H9 (cell line): ENCODE measurements around the gene SIK2. TPM values are rescaled to one million over a fixed set of nuclear protein-coding genes. Genes with fewer than 3 reads are reported as not detected.

Source experiments
- DNase-seq: peaks from one replicate; pipeline ENCODE4 v3.0.0-alpha.2; 2017
- H2AFZ ChIP-seq: one replicate; pipeline ENCODE4 v1.6.1; 2013; ENCODE audit warnings: mild to moderate bottlenecking, low read length, control low read depth, moderate library complexity
- H2AK5ac ChIP-seq: 2 replicates; pipeline ENCODE4 v1.6.1; 2013; ENCODE audit warnings: low read length, control low read depth, mixed read lengths; ENCODE audit not compliant: insufficient read length
- H2BK120ac ChIP-seq: one replicate; pipeline ENCODE4 v1.6.1; 2013; ENCODE audit warnings: low read depth, mild to moderate bottlenecking, low read length, control low read depth, inconsistent platforms; ENCODE audit not compliant: poor library complexity, severe bottlenecking
- H2BK12ac ChIP-seq: 2 replicates; pipeline ENCODE4 v1.6.1; 2013; ENCODE audit warnings: low read length, control low read depth, mixed read lengths, low read depth; ENCODE audit not compliant: insufficient read length
- H2BK15ac ChIP-seq: 2 replicates; pipeline ENCODE4 v1.6.1; 2013; ENCODE audit warnings: low read depth, low read length, control low read depth
- H2BK20ac ChIP-seq: one replicate; pipeline ENCODE4 v1.6.1; 2013; ENCODE audit warnings: low read depth, mild to moderate bottlenecking, low read length, control low read depth, inconsistent platforms; ENCODE audit not compliant: poor library complexity, severe bottlenecking
- H2BK5ac ChIP-seq: 2 replicates; pipeline ENCODE4 v1.6.1; 2013; ENCODE audit warnings: low read length, control low read depth, mixed read lengths; ENCODE audit not compliant: insufficient read length
- H3K14ac ChIP-seq: 2 replicates; pipeline ENCODE4 v1.6.1; 2013; ENCODE audit warnings: low read length, control low read depth; ENCODE audit not compliant: insufficient read depth
- H3K18ac ChIP-seq: 2 replicates; pipeline ENCODE4 v1.6.1; 2013; ENCODE audit warnings: low read depth, mild to moderate bottlenecking, mixed read lengths, low read length, control low read depth; ENCODE audit not compliant: insufficient read length
- H3K23ac ChIP-seq: 2 replicates; pipeline ENCODE4 v1.6.1; 2013; ENCODE audit warnings: low read length, control low read depth, mixed read lengths, low read depth; ENCODE audit not compliant: insufficient read length
- H3K23me2 ChIP-seq: 2 replicates; pipeline ENCODE4 v1.6.1; 2013; ENCODE audit warnings: low read depth, mild to moderate bottlenecking, mixed read lengths, low read length, control low read depth; ENCODE audit not compliant: insufficient read length, poor library complexity, severe bottlenecking
- H3K27ac ChIP-seq: 2 replicates; pipeline ENCODE4 v1.5.1; 2013; ENCODE audit warnings: low read length, control low read depth, mixed read lengths, low read depth; ENCODE audit not compliant: insufficient read length
- H3K27me3 ChIP-seq: 2 replicates; pipeline ENCODE4 v1.6.1; 2013; ENCODE audit warnings: low read length, control low read depth, inconsistent platforms; ENCODE audit not compliant: insufficient read depth
- H3K4ac ChIP-seq: 2 replicates; pipeline ENCODE4 v1.6.1; 2013; ENCODE audit warnings: low read depth, mild to moderate bottlenecking, control low read depth, inconsistent platforms, low read length, moderate library complexity
- H3K4me1 ChIP-seq: 2 replicates; pipeline ENCODE4 v1.6.1; 2013; ENCODE audit warnings: low read length, control low read depth, inconsistent platforms; ENCODE audit not compliant: insufficient read depth
- H3K4me2 ChIP-seq: 2 replicates; pipeline ENCODE4 v1.6.1; 2013; ENCODE audit warnings: low read length, control low read depth, mixed read lengths; ENCODE audit not compliant: insufficient read length, insufficient read depth
- H3K56ac ChIP-seq: 2 replicates; pipeline ENCODE4 v1.6.1; 2013; ENCODE audit warnings: low read depth, mild to moderate bottlenecking, mixed read lengths, low read length, control low read depth; ENCODE audit not compliant: insufficient read length
- H3K79me1 ChIP-seq: 2 replicates; pipeline ENCODE4 v1.6.1; 2013; ENCODE audit warnings: low read depth, mild to moderate bottlenecking, moderate library complexity, low read length, control low read depth, inconsistent platforms; ENCODE audit not compliant: insufficient read depth, poor library complexity, severe bottlenecking
- H3K79me2 ChIP-seq: 2 replicates; pipeline ENCODE4 v1.6.1; 2013; ENCODE audit warnings: low read length, control low read depth, inconsistent platforms; ENCODE audit not compliant: insufficient read depth
- H3K9ac ChIP-seq: 2 replicates; pipeline ENCODE4 v1.6.1; 2013; ENCODE audit warnings: low read length, control low read depth, mixed read lengths; ENCODE audit not compliant: insufficient read length; ENCODE audit errors: extremely low read depth
- H3K9me3 ChIP-seq: one replicate; pipeline ENCODE4 v1.6.1; 2013; ENCODE audit warnings: low read depth, low read length, inconsistent platforms; ENCODE audit not compliant: control insufficient read depth
- H3T11ph ChIP-seq: one replicate; pipeline ENCODE4 v1.6.1; 2013; ENCODE audit warnings: mild to moderate bottlenecking, low read length, control low read depth, inconsistent platforms
- H4K20me1 ChIP-seq: one replicate; pipeline ENCODE4 v1.6.1; 2013; ENCODE audit not compliant: control insufficient read depth, insufficient read length, insufficient read depth
- H4K5ac ChIP-seq: 2 replicates; pipeline ENCODE4 v1.6.1; 2013; ENCODE audit warnings: low read depth, mild to moderate bottlenecking, mixed read lengths, low read length, control low read depth; ENCODE audit not compliant: insufficient read length
- H4K8ac ChIP-seq: replicated peaks from 2 replicates; pipeline ENCODE4 v1.6.1; 2013; ENCODE audit warnings: low read length, control low read depth, mixed read lengths, low read depth; ENCODE audit not compliant: insufficient read length
- H4K91ac ChIP-seq: 2 replicates; pipeline ENCODE4 v1.6.1; 2013; ENCODE audit warnings: low read depth, mild to moderate bottlenecking, moderate library complexity, mixed read lengths, low read length, control low read depth; ENCODE audit not compliant: insufficient read length
- H3K27ac Mint-ChIP-seq, 3 experiments: 2 replicates in 2 of 3; 3 replicates in 1 of 3; pipeline ENCODE4 v1.8.0; 2020 to 2021; ENCODE audit warnings: mixed read lengths in 3 of 3, mild to moderate bottlenecking in 1 of 3, moderate library complexity in 1 of 3
- H3K27me3 Mint-ChIP-seq: 2 replicates; pipeline ENCODE4 v1.8.0; 2021; ENCODE audit warnings: low read depth, mild to moderate bottlenecking, moderate library complexity, mixed read lengths
- H3K36me3 Mint-ChIP-seq, 3 experiments: 2 replicates in 2 of 3; 3 replicates in 1 of 3; pipeline ENCODE4 v1.8.0; 2020 to 2021; ENCODE audit warnings: low read depth in 3 of 3, mixed read lengths in 3 of 3; ENCODE audit not compliant: insufficient read depth in 1 of 3
- H3K4me1 Mint-ChIP-seq, 2 experiments: 2 replicates each; pipeline ENCODE4 v1.8.0; 2020; ENCODE audit warnings: mixed read lengths in 2 of 2
- H3K4me3 Mint-ChIP-seq, 2 experiments: 2 replicates in 1 of 2; 3 replicates in 1 of 2; pipeline ENCODE4 v1.8.0; 2020 to 2021; ENCODE audit warnings: mild to moderate bottlenecking in 2 of 2, mixed read lengths in 2 of 2, moderate library complexity in 1 of 2
- H3K9me3 Mint-ChIP-seq, 2 experiments: 2 replicates in 1 of 2; 3 replicates in 1 of 2; pipeline ENCODE4 v1.8.0; 2020; ENCODE audit warnings: mild to moderate bottlenecking in 2 of 2, mixed read lengths in 2 of 2, moderate library complexity in 1 of 2
- WGBS: extraction: QIAGEN DNeasy Blood & Tissue Kit; methylation state at CpG from one replicate; pipeline ENCODE4 v1.1.7; 2013; ENCODE audit warnings: missing lambda C conversion rate, low lambda C conversion rate, mixed read lengths; ENCODE audit not compliant: insufficient read length; ENCODE audit errors: extremely low coverage; 5-methylcytosine and 5-hydroxymethylcytosine counted together
- total RNA-seq: library from RNA; stranded (reverse); gene quantifications from 2 replicates; pipeline ENCODE4 v1.2.1, GENCODE V29; 2021
- TF ChIP-seq, protein P1 (sequence below): fragments of 200-600 bp; sonication (generic); conservative IDR thresholded peaks from 3 replicates; pipeline ENCODE4 v1.8.0; 2021; ENCODE audit warnings: antibody characterized with exemption, mild to moderate bottlenecking

Gene SIK2
- total RNA-seq, 1 experiment from 2014 or later = 7.5 TPM

DNA sequence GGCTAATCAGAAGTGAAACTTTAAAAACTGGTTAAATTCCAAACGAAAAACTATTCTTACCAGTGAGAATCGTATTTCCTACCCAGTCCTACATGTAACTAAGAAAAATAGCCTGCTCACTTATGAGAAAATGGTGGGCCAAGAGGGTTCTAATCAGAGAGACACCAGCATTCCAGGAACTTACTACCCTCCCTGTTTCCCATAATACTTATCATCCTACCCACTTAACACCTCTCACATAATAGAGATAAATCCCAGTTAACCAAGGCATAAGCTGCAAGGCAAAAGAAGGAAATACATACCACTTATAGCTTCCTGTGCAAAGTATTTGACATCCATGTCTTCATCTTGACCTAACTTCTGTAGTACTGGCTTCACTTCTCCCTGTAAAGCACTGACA lies 139.5 kb downstream of the SIK2 start:
- Histone ChIP-seq H3K27me3 (no peaks in the 10 kb centered on the region), H3K27ac (no peak overlapping the region), H2BK12ac (no peak overlapping the region), H4K91ac (no peak overlapping the region), H3K79me2 (no peaks in the 10 kb centered on the region), H3K79me1 (no peaks in the 10 kb centered on the region), H2AFZ (no peak overlapping the region), H3K9me3 (no peaks in the 10 kb centered on the region), H3K14ac (no peak overlapping the region), H3K56ac (no peak overlapping the region), H2BK15ac (no peak overlapping the region), H3T11ph (no peak overlapping the region), H2BK5ac (no peak overlapping the region), H4K5ac (no peak overlapping the region), H2BK20ac (no peak overlapping the region), H2AK5ac (no peak overlapping the region), H4K8ac (no peak overlapping the region), H2BK120ac (no peak overlapping the region), H3K4me1 (no peaks in the 10 kb centered on the region), H3K4ac (no peak overlapping the region), H3K23me2 (no peaks in the 10 kb centered on the region), H3K9ac (no peak overlapping the region), H3K18ac (no peak overlapping the region), H3K4me2 (no peak overlapping the region), H3K23ac (no peak overlapping the region), H4K20me1 (no peaks in the 10 kb centered on the region)
- Mint-ChIP-seq H3K4me1 (peaks cover 20 to 21% of the 10 kb centered on the region in 2 experiments), H3K27ac (no peak overlapping the region), H3K27me3 (no peaks in the 10 kb centered on the region), H3K36me3 (peaks cover 23 to 64% (median 38%) of the 10 kb centered on the region in 3 experiments; a peak in 6 of 7 replicates), H3K9me3 (no peaks in the 10 kb centered on the region), H3K4me3 (no peak overlapping the region)
- TF ChIP-seq, protein P1, sequence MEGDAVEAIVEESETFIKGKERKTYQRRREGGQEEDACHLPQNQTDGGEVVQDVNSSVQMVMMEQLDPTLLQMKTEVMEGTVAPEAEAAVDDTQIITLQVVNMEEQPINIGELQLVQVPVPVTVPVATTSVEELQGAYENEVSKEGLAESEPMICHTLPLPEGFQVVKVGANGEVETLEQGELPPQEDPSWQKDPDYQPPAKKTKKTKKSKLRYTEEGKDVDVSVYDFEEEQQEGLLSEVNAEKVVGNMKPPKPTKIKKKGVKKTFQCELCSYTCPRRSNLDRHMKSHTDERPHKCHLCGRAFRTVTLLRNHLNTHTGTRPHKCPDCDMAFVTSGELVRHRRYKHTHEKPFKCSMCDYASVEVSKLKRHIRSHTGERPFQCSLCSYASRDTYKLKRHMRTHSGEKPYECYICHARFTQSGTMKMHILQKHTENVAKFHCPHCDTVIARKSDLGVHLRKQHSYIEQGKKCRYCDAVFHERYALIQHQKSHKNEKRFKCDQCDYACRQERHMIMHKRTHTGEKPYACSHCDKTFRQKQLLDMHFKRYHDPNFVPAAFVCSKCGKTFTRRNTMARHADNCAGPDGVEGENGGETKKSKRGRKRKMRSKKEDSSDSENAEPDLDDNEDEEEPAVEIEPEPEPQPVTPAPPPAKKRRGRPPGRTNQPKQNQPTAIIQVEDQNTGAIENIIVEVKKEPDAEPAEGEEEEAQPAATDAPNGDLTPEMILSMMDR = no peak
- DNase-seq = no peak
- no CpG with 5 or more reads among the region's 2 CpGs for WGBS
